B cell (primary cell): ENCODE measurements around the gene GRIPAP1. TPM values are rescaled to one million over a fixed set of nuclear protein-coding genes. Genes with fewer than 3 reads are reported as not detected.

Experiments
- ATAC-seq: fragments of 200-7000 bp; cut with Tn5 transposase; one replicate; pipeline ENCODE4 v1.10.0; 2021; ENCODE audit warnings: low read depth, mild to moderate bottlenecking, moderate number of reproducible peaks, moderate library complexity
- CTCF ChIA-PET: fragments of 350-600 bp; sonication (Branson Sonifier 250); formaldehyde crosslinking; loops from one replicate; lab custom pipeline; 2021; ENCODE audit warnings: antibody characterized with exemption, inconsistent platforms; lab: Charles Lee
- POLR2A ChIA-PET: fragments of 350-600 bp; sonication (Branson Sonifier 250); formaldehyde crosslinking; loops from one replicate; lab custom pipeline; 2021; ENCODE audit warnings: antibody characterized with exemption; lab: Charles Lee
- DNase-seq: peaks from one replicate; pipeline ENCODE4 v3.0.0; 2013
- H2AFZ ChIP-seq: 2 replicates; pipeline ENCODE4 v1.6.1; 2012; ENCODE audit warnings: mild to moderate bottlenecking, low read depth, low read length; ENCODE audit not compliant: insufficient read depth, poor library complexity, severe bottlenecking
- H3K27ac ChIP-seq, 2 donors: 1 replicate in 1 of 2; 2 replicates in 1 of 2; pipeline ENCODE4 v1.5.1; 2012 to 2013; ENCODE audit warnings: low read length in 2 of 2, mild to moderate bottlenecking in 2 of 2, moderate library complexity in 1 of 2
- H3K27me3 ChIP-seq, 4 experiments: fragments of 200-600 bp in 1 of 4; sonication (generic) in 1 of 4; replicated peaks in 1 of 4; 1 replicate in 2 of 4; 2 replicates in 2 of 4; pipeline versions ENCODE4 v1.6.1 to v1.7.0; 2013 to 2016; ENCODE audit warnings: low read length in 3 of 4, mild to moderate bottlenecking in 2 of 4, mixed read lengths in 1 of 4, moderate library complexity in 1 of 4; ENCODE audit not compliant: insufficient read depth in 4 of 4, control insufficient read depth in 3 of 4; ENCODE audit errors: control extremely low read depth in 1 of 4
- H3K36me3 ChIP-seq, 2 experiments: replicated peaks in 1 of 2; 1 replicate in 1 of 2; 2 replicates in 1 of 2; pipeline versions ENCODE4 v1.6.1 to v1.7.1; 2013; ENCODE audit warnings: low read length in 1 of 2; ENCODE audit not compliant: insufficient read depth in 2 of 2, control insufficient read depth in 1 of 2; ENCODE audit errors: control extremely low read depth in 1 of 2, extremely low read depth in 1 of 2
- H3K4me1 ChIP-seq, 2 donors: fragments of 200-600 bp in 1 of 2; sonication (generic) in 1 of 2; 1 replicate in 1 of 2; 2 replicates in 1 of 2; pipeline versions ENCODE4 v1.5.1 to v1.6.1; 2013 to 2017; ENCODE audit warnings: low read length in 2 of 2; ENCODE audit not compliant: control insufficient read depth in 2 of 2, insufficient read depth in 2 of 2
- H3K4me2 ChIP-seq: replicated peaks from 2 replicates; pipeline ENCODE3; 2012; ENCODE audit warnings: mild to moderate bottlenecking, low read depth, low read length; ENCODE audit not compliant: poor library complexity, severe bottlenecking
- H3K4me3 ChIP-seq, 5 experiments: fragments of 200-600 bp in 1 of 5; sonication (generic) in 1 of 5; 1 replicate in 3 of 5; 2 replicates in 2 of 5; pipeline versions ENCODE4 v1.5.1 to v1.7.0; 2011 to 2016; ENCODE audit warnings: low read length in 4 of 5, mild to moderate bottlenecking in 4 of 5, low read depth in 2 of 5, control low read depth in 1 of 5, moderate library complexity in 1 of 5; ENCODE audit not compliant: insufficient read depth in 1 of 5; ENCODE audit errors: control extremely low read depth in 1 of 5, extremely low read depth in 1 of 5
- H3K79me2 ChIP-seq: fragments of 200-600 bp; sonication (generic); one replicate; pipeline ENCODE4 v1.6.0; 2016; ENCODE audit warnings: low read length; ENCODE audit not compliant: control insufficient read depth, insufficient read depth
- H3K9ac ChIP-seq: fragments of 200-600 bp; sonication (generic); 2 replicates; pipeline ENCODE4 v1.6.1; 2017; ENCODE audit warnings: mild to moderate bottlenecking, low read length, moderate library complexity
- H3K9me3 ChIP-seq, 3 donors: one replicate each; pipeline versions ENCODE4 v1.6.1 to v1.7.1; 2013; ENCODE audit warnings: low read length in 2 of 3; ENCODE audit not compliant: control insufficient read depth in 2 of 3, insufficient read depth in 1 of 3; ENCODE audit errors: control extremely low read depth in 1 of 3
- H4K20me1 ChIP-seq: 2 replicates; pipeline ENCODE4 v1.6.0; 2012; ENCODE audit warnings: mild to moderate bottlenecking, low read length; ENCODE audit not compliant: insufficient read depth, control insufficient read depth, poor library complexity, severe bottlenecking
- H3K27ac Mint-ChIP-seq: one replicate; pipeline ENCODE4 v1.8.0; 2021; ENCODE audit warnings: mixed read lengths
- H3K27me3 Mint-ChIP-seq: one replicate; pipeline ENCODE4 v1.8.0; 2021; ENCODE audit warnings: mixed read lengths
- H3K4me1 Mint-ChIP-seq: one replicate; pipeline ENCODE4 v1.8.0; 2021; ENCODE audit warnings: mixed read lengths
- H3K4me3 Mint-ChIP-seq: one replicate; pipeline ENCODE4 v1.8.0; 2021; ENCODE audit warnings: mixed read lengths
- H3K9me3 Mint-ChIP-seq: one replicate; pipeline ENCODE4 v1.8.0; 2022; ENCODE audit warnings: mixed read lengths; ENCODE audit not compliant: insufficient read depth
- CTCF ChIP-seq: fragments of 200-600 bp; IDR thresholded peaks from one replicate; pipeline ENCODE4 v1.8.0; 2022; ENCODE audit warnings: antibody characterized with exemption, mild to moderate bottlenecking
- EZH2 ChIP-seq: IDR thresholded peaks from 2 replicates; pipeline ENCODE4 v1.6.1; 2012; ENCODE audit warnings: borderline replicate concordance, low read depth, mild to moderate bottlenecking, moderate library complexity, low read length; ENCODE audit not compliant: insufficient read depth, poor library complexity, severe bottlenecking
- WGBS: methylation state at CpG from one replicate; pipeline ENCODE4 v1.1.5; 2013; ENCODE audit warnings: missing lambda C conversion rate; ENCODE audit not compliant: insufficient coverage; 5-methylcytosine and 5-hydroxymethylcytosine counted together
- intact Hi-C: fragments of 100-400 bp; cut with micrococcal nuclease; formaldehyde crosslinking; loops from one replicate; pipeline ENCODE4 v1.10.0; 2022
- polyA plus RNA-seq: library from polyadenylated mRNA; depleted of rRNA; stranded (reverse); fragments of >200 nt; gene quantifications from 2 replicates; pipeline ENCODE4 v1.2.3, GENCODE V29; 2012
- total RNA-seq, 2 donors: library from RNA; stranded (reverse); fragments of 120-200 nt in 1 of 2; gene quantifications; 1 replicate in 1 of 2; 2 replicates in 1 of 2; pipeline versions ENCODE4 v1.2.3 to v1.2.4, GENCODE V29; 2013 to 2022

The GRIPAP1 gene
- total and polyA plus RNA-seq, 2 donors (not counting 1 experiment from before 2014, with no cell fraction given): 70.7 to 143 TPM

- no peak for DNase-seq
- 100% methylated on average over 2 of the region's 7 CpGs for WGBS
- no peak overlapping the region for H3K9ac ChIP-seq
- H3K4me1 ChIP-seq: no peaks in the 10 kb centered on the region
- H2AFZ ChIP-seq: no peak overlapping the region
- Mint-ChIP-seq H3K27me3 (no peaks in the 10 kb centered on the region), H3K27ac (no peak overlapping the region), H3K9me3 (no peaks in the 10 kb centered on the region), H3K4me1 (no peaks in the 10 kb centered on the region), H3K4me3 (no peak overlapping the region)
- H3K36me3 ChIP-seq: no peaks in the 10 kb centered on the region
- no peak overlapping the region for H3K4me3 ChIP-seq
- H3K27me3 ChIP-seq: no peaks in the 10 kb centered on the region
- no peaks in the 10 kb centered on the region for H3K9me3 ChIP-seq
- POLR2A ChIA-PET: no interaction called here
- H3K27ac ChIP-seq: no peak overlapping the region
- no peak overlapping the region for H3K4me2 ChIP-seq
- no peak for ATAC-seq
- TF ChIP-seq EZH2 (no peak), CTCF (no peak)
- CTCF ChIA-PET: interaction anchor here (0.6 kb wide), 1 partner anchor 73 kb away, joined by 3 read pairs; no protein-coding TSS in a partner anchor
- H3K79me2 ChIP-seq: no peaks in the 10 kb centered on the region
- intact Hi-C loops: no loop called here
- H4K20me1 ChIP-seq: no peaks in the 10 kb centered on the region
These were observed 17.7 kb upstream of the GRIPAP1 start for GRCh38 chrX:49019599-49020249.

- no CpG with 5 or more reads among the region's 2 CpGs for WGBS
- no peaks in the 10 kb centered on the region for H3K27me3 Mint-ChIP-seq
- H3K4me3 Mint-ChIP-seq: no peak overlapping the region
- TF ChIP-seq EZH2 (no peak), CTCF (no peak)
- no peak overlapping the region for H2AFZ ChIP-seq
- H3K9me3 Mint-ChIP-seq: no peaks in the 10 kb centered on the region
- ATAC-seq (no peak), DNase-seq (no peak)
- no peaks in the 10 kb centered on the region for H4K20me1 ChIP-seq
- no peak overlapping the region for H3K27ac ChIP-seq
- H3K9me3 ChIP-seq: no peaks in the 10 kb centered on the region
- intact Hi-C loops: no loop called here
- no peak overlapping the region for H3K4me3 ChIP-seq
- no peak overlapping the region for H3K4me2 ChIP-seq
- H3K9ac ChIP-seq: no peak overlapping the region
- H3K27me3 ChIP-seq: no peaks in the 10 kb centered on the region
- H3K4me1 ChIP-seq: no peaks in the 10 kb centered on the region
- no peaks in the 10 kb centered on the region for H3K36me3 ChIP-seq
- no peak overlapping the region for H3K27ac Mint-ChIP-seq
- H3K4me1 Mint-ChIP-seq: no peaks in the 10 kb centered on the region
- POLR2A ChIA-PET: no interaction called here
- H3K79me2 ChIP-seq: no peaks in the 10 kb centered on the region
- CTCF ChIA-PET: interaction anchor here (0.6 kb wide), 1 partner anchor 72 kb away, joined by 3 read pairs; no protein-coding TSS in a partner anchor
These were observed 17.0 kb upstream of the GRIPAP1 start for GRCh38 chrX:49019050-49019449.
